Neural cell (in vitro differentiated cells): ENCODE measurements around the gene COPG1. TPM values are rescaled to one million over a fixed set of nuclear protein-coding genes. Genes with fewer than 3 reads are reported as not detected.

Source experiments
- H2AFZ ChIP-seq: fragments of 200-600, 300-800 bp; sonication (generic), shearing (Covaris generic); 2 replicates; pipeline ENCODE4 v1.6.0; 2014; ENCODE audit warnings: low read depth, mild to moderate bottlenecking, antibody characterized with exemption, low read length, moderate library complexity
- H3F3A ChIP-seq: fragments of 200-600 bp; shearing (Covaris generic); 2 replicates; pipeline ENCODE4 v1.6.1; 2016; ENCODE audit warnings: mild to moderate bottlenecking, moderate library complexity, mixed read lengths, antibody characterized with exemption, low read length; ENCODE audit not compliant: insufficient read depth, poor library complexity, severe bottlenecking
- H3K27ac ChIP-seq: fragments of 200-600, 300-800 bp; sonication (generic), shearing (Covaris generic); 2 replicates; pipeline ENCODE4 v1.5.1; 2014; ENCODE audit warnings: mild to moderate bottlenecking, low read length, moderate library complexity
- H3K27me3 ChIP-seq: fragments of 300-800, 200-600 bp; sonication (generic), shearing (Covaris generic); 2 replicates; pipeline ENCODE4 v1.6.0; 2014; ENCODE audit warnings: mild to moderate bottlenecking, low read depth, low read length, moderate library complexity; ENCODE audit not compliant: insufficient read depth
- H3K36me3 ChIP-seq: fragments of 300-800, 200-600 bp; sonication (generic), shearing (Covaris generic); 2 replicates; pipeline ENCODE4 v1.5.1; 2014; ENCODE audit warnings: mild to moderate bottlenecking, antibody characterized with exemption, low read length, moderate library complexity; ENCODE audit not compliant: insufficient read depth
- H3K4me2 ChIP-seq: fragments of 300-800, 200-600 bp; sonication (generic), shearing (Covaris generic); 2 replicates; pipeline ENCODE4 v1.6.0; 2014; ENCODE audit warnings: mild to moderate bottlenecking, low read length
- H3K4me3 ChIP-seq: fragments of 300-800, 200-600 bp; sonication (generic), shearing (Covaris generic); 2 replicates; pipeline ENCODE4 v1.5.1; 2014; ENCODE audit warnings: mild to moderate bottlenecking, low read length, moderate library complexity
- H3K79me2 ChIP-seq: fragments of 200-600 bp; shearing (Covaris generic); replicated peaks from 2 replicates; pipeline ENCODE4 v1.6.0; 2014; ENCODE audit warnings: mild to moderate bottlenecking, low read length, moderate library complexity; ENCODE audit not compliant: insufficient read depth
- H3K9ac ChIP-seq: fragments of 300-800, 200-600 bp; sonication (generic), shearing (Covaris generic); 2 replicates; pipeline ENCODE4 v1.6.1; 2016; ENCODE audit warnings: mild to moderate bottlenecking, low read length, mixed read lengths
- H3K9me2 ChIP-seq: fragments of 200-600 bp; shearing (Covaris generic); 2 replicates; pipeline ENCODE4 v1.6.1; 2016; ENCODE audit warnings: mild to moderate bottlenecking, low read length, mixed read lengths; ENCODE audit not compliant: insufficient read depth
- H3K9me3 ChIP-seq: fragments of 200-600, 300-800 bp; sonication (generic), shearing (Covaris generic); 2 replicates; pipeline ENCODE4 v1.6.1; 2016; ENCODE audit warnings: mild to moderate bottlenecking, mixed run types, low read length, moderate library complexity, mixed read lengths
- H4K20me1 ChIP-seq: fragments of 200-600 bp; shearing (Covaris generic); 2 replicates; pipeline ENCODE4 v1.6.1; 2016; ENCODE audit warnings: mild to moderate bottlenecking, mixed run types; ENCODE audit not compliant: insufficient read depth
- CTCF ChIP-seq: fragments of 450-650 bp; IDR thresholded peaks from 2 replicates; pipeline ENCODE4 v1.5.1; 2014; ENCODE audit warnings: antibody characterized with exemption, mild to moderate bottlenecking, moderate library complexity; ENCODE audit not compliant: poor library complexity, severe bottlenecking
- EP300 ChIP-seq: fragments of 450-650 bp; conservative IDR thresholded peaks from 2 replicates; pipeline ENCODE4 v1.6.1; 2014; ENCODE audit warnings: antibody characterized with exemption, mild to moderate bottlenecking, moderate library complexity; ENCODE audit not compliant: poor library complexity, severe bottlenecking
- EZH2 ChIP-seq: fragments of 200-600, 300-800 bp; shearing (Covaris generic), sonication (generic); IDR thresholded peaks from 2 replicates; pipeline ENCODE4 v1.6.1; 2014; ENCODE audit warnings: antibody characterized with exemption, low read length, borderline replicate concordance, mild to moderate bottlenecking; ENCODE audit not compliant: insufficient read depth, poor library complexity, severe bottlenecking
- MXI1 ChIP-seq: fragments of 450-650 bp; conservative IDR thresholded peaks from 2 replicates; pipeline ENCODE4 v1.6.1; 2014; ENCODE audit warnings: antibody characterized with exemption, mild to moderate bottlenecking; ENCODE audit not compliant: poor library complexity, severe bottlenecking
- POLR2AphosphoS5 ChIP-seq: IDR thresholded peaks from 2 replicates; pipeline ENCODE4 v1.6.1; 2012
- RAD21 ChIP-seq: fragments of 450-650 bp; conservative IDR thresholded peaks from 2 replicates; pipeline ENCODE4 v1.6.1; 2014; ENCODE audit warnings: antibody characterized with exemption, mild to moderate bottlenecking, moderate library complexity
- REST ChIP-seq: IDR thresholded peaks from 2 replicates; pipeline ENCODE4 v1.6.1; 2012; ENCODE audit warnings: borderline replicate concordance
- SMC3 ChIP-seq: fragments of 450-650 bp; conservative IDR thresholded peaks from 2 replicates; pipeline ENCODE4 v1.6.1; 2014; ENCODE audit warnings: antibody characterized with exemption, mild to moderate bottlenecking, moderate library complexity; ENCODE audit not compliant: poor library complexity
- TAF1 ChIP-seq: IDR thresholded peaks from 2 replicates; pipeline ENCODE4 v1.6.1; 2012; ENCODE audit warnings: low read depth
- polyA plus RNA-seq: library from polyadenylated mRNA; depleted of rRNA; stranded (reverse); fragments of >200 nt; gene quantifications from 2 replicates; pipeline ENCODE4 v1.2.3, GENCODE V29; 2014

COPG1 gene
- polyA plus RNA-seq, 1 donor from 2014 or later = 75.0 TPM

- Histone ChIP-seq H3K9me3 (no peaks in the 10 kb centered on the region), H3K4me3 (peak overlapping the region; percentile 100), H3K9me2 (no peaks in the 10 kb centered on the region), H3K4me2 (peak overlapping the region; percentile 81), H4K20me1 (no peaks in the 10 kb centered on the region), H3K9ac (peak overlapping the region; percentile 88), H3K27me3 (no peaks in the 10 kb centered on the region), H3K36me3 (peaks cover under 1% of the 10 kb centered on the region), H2AFZ (no peak overlapping the region), H3K79me2 (peaks cover 12% of the 10 kb centered on the region), H3K27ac (no peak overlapping the region), H3F3A (no peaks in the 10 kb centered on the region)
- TF ChIP-seq SMC3 (no peak), CTCF (no peak), EP300 (no peak), EZH2 (no peak), TAF1 (no peak), RAD21 (no peak), MXI1 (no peak), REST (no peak), POLR2AphosphoS5 (no peak)
These were observed 30.8 kb downstream of the COPG1 start for GRCh38 chr3:129280183-129280582.

GRCh38 chr3:129281726-129282125, 32.3 kb downstream of the COPG1 start:
- Histone ChIP-seq H3K9ac (no peak overlapping the region), H2AFZ (no peak overlapping the region), H3K36me3 (no peaks in the 10 kb centered on the region), H3K27ac (no peak overlapping the region), H4K20me1 (no peaks in the 10 kb centered on the region), H3K4me3 (no peak overlapping the region), H3K9me2 (no peaks in the 10 kb centered on the region), H3F3A (no peaks in the 10 kb centered on the region), H3K9me3 (no peaks in the 10 kb centered on the region), H3K4me2 (no peak overlapping the region), H3K79me2 (peaks cover 12% of the 10 kb centered on the region), H3K27me3 (no peaks in the 10 kb centered on the region)
- no peak for TF ChIP-seq MXI1
- no peak for TF ChIP-seq EP300
- TF ChIP-seq CTCF = no peak
- no peak for TF ChIP-seq POLR2AphosphoS5
- no peak for TF ChIP-seq REST
- TF ChIP-seq EZH2 = no peak
- TF ChIP-seq RAD21 = no peak
- no peak for TF ChIP-seq TAF1
- TF ChIP-seq SMC3 = no peak
